ENCODE measurements around the gene C1orf21.
"Not testable (repeated sequence)": the region's sequence is repeated elsewhere in the genome, so short reads cannot be mapped to it uniquely, and the experiment has no call there.

The C1orf21 gene

GRCh38 chr1:184608990-184609389 lies 222.2 kb downstream of the C1orf21 start:
- no peak for DNase-seq

GRCh38 chr1:184610876-184611595 lies 224.2 kb downstream of the C1orf21 start:
- no peak for DNase-seq

- not testable (repeated sequence) for DNase-seq
Observed at GRCh38 chr1:184612229-184612628, 225.4 kb downstream of the C1orf21 start.

GRCh38 chr1:184614667-184615066 lies 227.8 kb downstream of the C1orf21 start:
- no peak for DNase-seq

- no peak for DNase-seq
Observed at GRCh38 chr1:184615301-184615700, 228.5 kb downstream of the C1orf21 start.

- no peak for DNase-seq
Observed at GRCh38 chr1:184616504-184616903, 229.7 kb downstream of the C1orf21 start.

- no peak for DNase-seq
Observed at GRCh38 chr1:184617433-184618029, 230.7 kb downstream of the C1orf21 start.

- no peak for DNase-seq
Observed at GRCh38 chr1:184618851-184619250, 232.0 kb downstream of the C1orf21 start.

- no peak for DNase-seq
Observed at GRCh38 chr1:184620469-184620868, 233.6 kb downstream of the C1orf21 start.

GRCh38 chr1:184621260-184621659 lies 234.4 kb downstream of the C1orf21 start:
- DNase-seq: no peak

GRCh38 chr1:184622136-184622823 lies 235.5 kb downstream of the C1orf21 start:
- DNase-seq: no peak

GRCh38 chr1:184623404-184623803 lies 236.6 kb downstream of the C1orf21 start:
- no peak for DNase-seq

- DNase-seq: no peak
Observed at GRCh38 chr1:184624051-184624450, 237.2 kb downstream of the C1orf21 start.

GRCh38 chr1:184624626-184625025 lies 237.8 kb downstream of the C1orf21 start:
- DNase-seq: no peak

GRCh38 chr1:184625271-184625670 lies 238.4 kb downstream of the C1orf21 start:
- no peak for DNase-seq

- DNase-seq: no peak
Observed at GRCh38 chr1:184626076-184627006, 239.5 kb downstream of the C1orf21 start.

GRCh38 chr1:184627007-184627341 lies 240.1 kb downstream of the C1orf21 start:
- DNase-seq: no peak

GRCh38 chr1:184629266-184629665 lies 242.4 kb downstream of the C1orf21 start:
- no peak for DNase-seq

GRCh38 chr1:184630679-184631060 lies 243.8 kb downstream of the C1orf21 start:
- no peak for DNase-seq

GRCh38 chr1:184632415-184633175 lies 245.8 kb downstream of the C1orf21 start:
- DNase-seq: no peak

- DNase-seq: no peak
Observed at GRCh38 chr1:184633785-184634184, 247.0 kb downstream of the C1orf21 start.

- no peak for DNase-seq
Observed at GRCh38 chr1:184634296-184634695, 247.5 kb downstream of the C1orf21 start.

Measured in NCI-H1694 (cell line).